Measurements from ENCODE around the gene SLC35B1.
A peak's percentile ranks its signal among the peaks of the same experiment; 100 is the strongest.

Gene SLC35B1

GRCh38 chr17:49707608-49708514 is at the start of gene SLC35B1:
SLC35B1 (minus strand) TSS chr17:49707964; CDS start chr17:49707833, 131 bp downstream.
- peak; percentile 98 for DNase-seq

- DNase-seq, result no peak
Measured at GRCh38 chr17:49757151-49757777, 49.5 kb upstream of the SLC35B1 start.

GRCh38 chr17:49756323-49757150 is 48.8 kb upstream of the SLC35B1 start:
- no peak for DNase-seq

- no peak for DNase-seq
Measured at GRCh38 chr17:49755663-49756283, 48.0 kb upstream of the SLC35B1 start.

- DNase-seq, result no peak
Measured at GRCh38 chr17:49753959-49754391, 46.2 kb upstream of the SLC35B1 start.

- no peak for DNase-seq
Measured at GRCh38 chr17:49752508-49752907, 44.7 kb upstream of the SLC35B1 start.

- no peak for DNase-seq
Measured at GRCh38 chr17:49749730-49750129, 42.0 kb upstream of the SLC35B1 start.

- no peak for DNase-seq
Measured at GRCh38 chr17:49748791-49749190, 41.0 kb upstream of the SLC35B1 start.

GRCh38 chr17:49748223-49748622 is 40.5 kb upstream of the SLC35B1 start:
- no peak for DNase-seq

GRCh38 chr17:49747632-49748031 is 39.9 kb upstream of the SLC35B1 start:
- no peak for DNase-seq

GRCh38 chr17:49746791-49747490 is 39.2 kb upstream of the SLC35B1 start:
- no peak for DNase-seq

- no peak for DNase-seq
Measured at GRCh38 chr17:49745175-49746139, 37.7 kb upstream of the SLC35B1 start.

GRCh38 chr17:49742166-49742638 is 34.4 kb upstream of the SLC35B1 start:
- peak; percentile 10 for DNase-seq

GRCh38 chr17:49741692-49742076 is 33.9 kb upstream of the SLC35B1 start:
- no peak for DNase-seq

- DNase-seq, result peak; percentile 13
Measured at GRCh38 chr17:49741009-49741691, 33.4 kb upstream of the SLC35B1 start.

GRCh38 chr17:49739641-49740271 is 32.0 kb upstream of the SLC35B1 start:
- DNase-seq, result peak; percentile 85

GRCh38 chr17:49738456-49739163 is 30.8 kb upstream of the SLC35B1 start:
- DNase-seq, result no peak

- no peak for DNase-seq
Measured at GRCh38 chr17:49734515-49735490, 27.0 kb upstream of the SLC35B1 start.
